Stimulated activated naive CD8-positive, alpha-beta T cell treated with anti-CD3 and anti-CD28 coated beads, Interleukin-15, Interleukin-2, amounts not matched to agents 100 ng/mL and 50 ng/mL, for 24 hours (primary cell): ENCODE measurements around the gene RFTN1.

ENCODE experiments used
- H3K27ac Mint-ChIP-seq: one replicate; pipeline ENCODE4 v1.8.0; 2021; ENCODE audit warnings: mild to moderate bottlenecking, mixed read lengths
- H3K27me3 Mint-ChIP-seq: one replicate; pipeline ENCODE4 v1.8.0; 2021; ENCODE audit warnings: mixed read lengths
- H3K36me3 Mint-ChIP-seq: one replicate; pipeline ENCODE4 v1.8.0; 2021; ENCODE audit warnings: low read depth, mixed read lengths
- H3K4me1 Mint-ChIP-seq: one replicate; pipeline ENCODE4 v1.8.0; 2021; ENCODE audit warnings: low read depth, mixed read lengths
- H3K4me3 Mint-ChIP-seq: one replicate; pipeline ENCODE4 v1.8.0; 2021; ENCODE audit warnings: mild to moderate bottlenecking, mixed read lengths
- H3K9me3 Mint-ChIP-seq: one replicate; pipeline ENCODE4 v1.8.0; 2021; ENCODE audit warnings: mixed read lengths

RFTN1 gene

GRCh38 chr3:16504692-16505091, 8.8 kb downstream of the RFTN1 start:
- Mint-ChIP-seq H3K4me3 (no peak overlapping the region), H3K4me1 (peaks cover 85% of the 10 kb centered on the region)

GRCh38 chr3:16504242-16504641, 9.3 kb downstream of the RFTN1 start:
- peak overlapping the region; percentile 69 for H3K27ac Mint-ChIP-seq
- no peaks in the 10 kb centered on the region for H3K27me3 Mint-ChIP-seq
- H3K36me3 Mint-ChIP-seq: peaks cover 78% of the 10 kb centered on the region
- H3K4me3 Mint-ChIP-seq: no peak overlapping the region
- no peaks in the 10 kb centered on the region for H3K9me3 Mint-ChIP-seq
- peaks cover 84% of the 10 kb centered on the region for H3K4me1 Mint-ChIP-seq

More at GRCh38 chr3:16504692-16505091, 8.8 kb downstream of the RFTN1 start:
- Mint-ChIP-seq H3K27ac (peak overlapping the region; percentile 69), H3K36me3 (peaks cover 76% of the 10 kb centered on the region), H3K27me3 (no peaks in the 10 kb centered on the region), H3K9me3 (no peaks in the 10 kb centered on the region)

DNA sequence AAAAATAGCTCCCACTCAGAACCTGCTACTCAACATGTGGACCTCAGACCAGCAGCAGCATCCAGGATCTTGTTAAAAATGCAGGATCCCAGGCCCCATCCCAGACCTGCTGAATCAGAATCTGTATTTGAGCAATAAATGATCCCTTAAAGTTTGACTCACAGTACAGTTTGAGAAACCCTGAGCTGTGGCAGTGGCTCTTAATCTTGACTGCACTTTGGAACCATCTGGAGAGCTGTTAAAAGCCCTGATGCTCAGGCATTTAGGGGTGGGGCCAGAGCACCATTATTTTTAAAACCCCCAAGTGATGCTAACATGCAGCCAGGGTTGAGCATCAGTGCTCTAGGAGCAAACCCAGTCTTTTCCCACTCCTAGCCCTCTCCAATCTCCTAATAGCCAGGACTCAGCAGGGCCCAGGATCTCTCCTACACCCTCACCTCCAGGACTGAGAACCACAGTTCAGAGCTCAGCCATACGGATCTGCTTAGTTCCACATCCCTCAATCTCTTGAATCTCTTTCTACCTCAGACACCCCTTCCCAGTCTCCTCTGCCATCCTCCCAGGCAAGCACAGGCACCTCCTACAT, 10.2 kb downstream of the RFTN1 start:
- Mint-ChIP-seq H3K27me3 (no peaks in the 10 kb centered on the region), H3K27ac (peak overlapping the region; percentile 46), H3K36me3 (peaks cover 82% of the 10 kb centered on the region)

GRCh38 chr3:16502347-16502908, 11.1 kb downstream of the RFTN1 start:
- no peak overlapping the region for H3K27ac Mint-ChIP-seq

More for the DNA sequence above, 10.2 kb downstream of the RFTN1 start:
- Mint-ChIP-seq H3K9me3 (no peaks in the 10 kb centered on the region), H3K4me3 (no peak overlapping the region), H3K4me1 (peaks cover 84% of the 10 kb centered on the region)

DNA sequence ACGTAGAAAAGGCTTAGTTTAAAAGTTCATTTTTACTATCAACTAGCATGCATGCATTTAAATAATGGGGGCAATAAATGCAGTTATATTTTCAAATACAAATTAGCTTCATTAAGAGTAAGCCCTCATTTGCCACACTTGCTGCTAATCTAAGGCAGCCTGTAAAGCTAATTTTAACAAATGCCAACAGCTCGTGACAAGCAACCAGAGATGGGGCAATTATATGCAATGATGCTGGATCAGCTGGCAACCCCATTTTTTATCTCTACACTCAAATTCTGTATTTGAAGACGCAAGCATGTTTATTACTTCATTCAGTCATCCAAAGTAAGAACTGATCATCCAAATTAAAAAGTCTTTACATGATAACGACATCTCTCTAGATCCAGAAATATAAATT, 12.1 kb downstream of the RFTN1 start:
- no peaks in the 10 kb centered on the region for H3K9me3 Mint-ChIP-seq
- peaks cover 84% of the 10 kb centered on the region for H3K4me1 Mint-ChIP-seq
- H3K36me3 Mint-ChIP-seq: peaks cover 66% of the 10 kb centered on the region
- H3K4me3 Mint-ChIP-seq: no peak overlapping the region
- no peak overlapping the region for H3K27ac Mint-ChIP-seq
- H3K27me3 Mint-ChIP-seq: no peaks in the 10 kb centered on the region

More at GRCh38 chr3:16502347-16502908, 11.1 kb downstream of the RFTN1 start:
- Mint-ChIP-seq H3K9me3 (no peaks in the 10 kb centered on the region), H3K4me1 (peaks cover 84% of the 10 kb centered on the region), H3K27me3 (no peaks in the 10 kb centered on the region), H3K4me3 (no peak overlapping the region), H3K36me3 (peaks cover 74% of the 10 kb centered on the region)

DNA sequence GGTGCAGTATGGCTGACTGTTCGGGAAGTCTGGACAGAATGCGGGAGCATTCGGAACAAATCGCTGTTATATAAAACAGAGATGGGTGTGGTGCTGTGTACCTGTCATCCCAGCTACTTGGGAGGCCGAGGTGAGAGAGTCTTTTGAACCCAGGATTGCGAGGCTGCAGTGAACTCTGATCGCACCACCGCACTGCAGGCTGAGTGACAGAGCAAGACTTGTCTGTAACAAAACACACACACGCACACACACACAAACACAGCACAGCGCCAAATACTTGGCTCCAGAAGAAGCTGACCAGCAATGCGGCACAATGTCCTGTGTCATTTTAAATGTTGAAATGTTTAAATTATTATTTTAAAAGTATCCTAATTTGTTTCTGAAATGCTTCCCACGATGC, 12.6 kb downstream of the RFTN1 start:
- Mint-ChIP-seq H3K9me3 (no peaks in the 10 kb centered on the region), H3K4me1 (peaks cover 84% of the 10 kb centered on the region), H3K27me3 (no peaks in the 10 kb centered on the region), H3K27ac (peak overlapping the region; percentile 8), H3K4me3 (no peak overlapping the region), H3K36me3 (peaks cover 66% of the 10 kb centered on the region)

DNA sequence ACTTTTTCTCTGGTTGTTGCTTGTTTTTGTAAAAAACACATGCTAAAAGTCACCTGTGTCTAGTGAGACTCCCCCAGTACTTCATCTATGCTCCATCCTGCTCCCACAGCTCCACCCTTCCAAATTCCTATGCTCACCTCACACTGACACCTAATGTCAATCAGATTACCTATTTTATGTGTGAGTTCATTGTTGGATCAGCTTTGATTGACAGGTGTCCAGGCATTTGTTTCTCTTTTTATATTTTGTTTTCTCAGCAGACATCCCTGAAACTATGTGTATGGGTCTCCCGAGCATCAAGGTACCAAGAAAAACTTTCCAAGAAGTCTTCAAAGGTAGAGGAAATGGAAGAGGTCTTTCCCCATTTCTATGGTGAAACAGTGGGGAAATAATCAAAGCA, 13.4 kb downstream of the RFTN1 start:
- Mint-ChIP-seq H3K27ac (peak overlapping the region; percentile 43), H3K4me1 (peaks cover 84% of the 10 kb centered on the region), H3K36me3 (peaks cover 58% of the 10 kb centered on the region)

DNA sequence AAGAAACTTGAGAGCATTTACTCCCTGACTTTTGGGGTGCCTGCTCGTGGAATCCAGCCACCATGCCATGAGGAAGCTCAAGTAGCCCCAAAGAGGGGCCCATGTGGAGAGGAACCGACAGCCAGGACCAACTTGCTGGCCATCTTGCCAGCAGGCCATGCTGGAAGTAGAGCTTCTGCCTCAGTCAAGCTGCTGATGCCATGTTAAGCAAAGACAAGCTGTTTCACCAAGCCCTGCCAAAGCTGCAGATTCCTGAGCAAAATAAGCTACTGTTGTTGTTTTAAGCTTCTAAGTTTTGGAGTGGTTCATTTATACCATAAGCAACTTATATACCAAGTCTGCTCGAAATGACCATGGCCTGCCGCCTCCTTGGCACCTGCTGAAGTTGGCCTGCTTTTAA, 14.1 kb downstream of the RFTN1 start:
- Mint-ChIP-seq H3K9me3 (no peaks in the 10 kb centered on the region), H3K27me3 (no peaks in the 10 kb centered on the region), H3K27ac (no peak overlapping the region), H3K4me1 (peaks cover 84% of the 10 kb centered on the region), H3K36me3 (peaks cover 54% of the 10 kb centered on the region), H3K4me3 (no peak overlapping the region)

More for the DNA sequence above, 13.4 kb downstream of the RFTN1 start:
- no peaks in the 10 kb centered on the region for H3K9me3 Mint-ChIP-seq
- H3K4me3 Mint-ChIP-seq: no peak overlapping the region
- H3K27me3 Mint-ChIP-seq: no peaks in the 10 kb centered on the region

GRCh38 chr3:16498130-16498890, 15.2 kb downstream of the RFTN1 start:
- Mint-ChIP-seq H3K27me3 (no peaks in the 10 kb centered on the region), H3K4me3 (no peak overlapping the region)

GRCh38 chr3:16496408-16497222, 16.9 kb downstream of the RFTN1 start:
- no peaks in the 10 kb centered on the region for H3K9me3 Mint-ChIP-seq
- H3K4me1 Mint-ChIP-seq: peaks cover 64% of the 10 kb centered on the region
- H3K27ac Mint-ChIP-seq: peak overlapping the region; percentile 77
- H3K27me3 Mint-ChIP-seq: no peaks in the 10 kb centered on the region
- peak overlapping the region; percentile 57 for H3K4me3 Mint-ChIP-seq
- peaks cover 53% of the 10 kb centered on the region for H3K36me3 Mint-ChIP-seq

More at GRCh38 chr3:16498130-16498890, 15.2 kb downstream of the RFTN1 start:
- Mint-ChIP-seq H3K9me3 (no peaks in the 10 kb centered on the region), H3K36me3 (peaks cover 49% of the 10 kb centered on the region), H3K4me1 (peaks cover 77% of the 10 kb centered on the region), H3K27ac (no peak overlapping the region)

- Mint-ChIP-seq H3K27me3 (no peaks in the 10 kb centered on the region), H3K4me3 (peak overlapping the region; percentile 57), H3K9me3 (no peaks in the 10 kb centered on the region), H3K27ac (peak overlapping the region; percentile 77), H3K36me3 (peaks cover 56% of the 10 kb centered on the region), H3K4me1 (peaks cover 70% of the 10 kb centered on the region)
These were observed 17.5 kb downstream of the RFTN1 start for GRCh38 chr3:16496008-16496407.

DNA sequence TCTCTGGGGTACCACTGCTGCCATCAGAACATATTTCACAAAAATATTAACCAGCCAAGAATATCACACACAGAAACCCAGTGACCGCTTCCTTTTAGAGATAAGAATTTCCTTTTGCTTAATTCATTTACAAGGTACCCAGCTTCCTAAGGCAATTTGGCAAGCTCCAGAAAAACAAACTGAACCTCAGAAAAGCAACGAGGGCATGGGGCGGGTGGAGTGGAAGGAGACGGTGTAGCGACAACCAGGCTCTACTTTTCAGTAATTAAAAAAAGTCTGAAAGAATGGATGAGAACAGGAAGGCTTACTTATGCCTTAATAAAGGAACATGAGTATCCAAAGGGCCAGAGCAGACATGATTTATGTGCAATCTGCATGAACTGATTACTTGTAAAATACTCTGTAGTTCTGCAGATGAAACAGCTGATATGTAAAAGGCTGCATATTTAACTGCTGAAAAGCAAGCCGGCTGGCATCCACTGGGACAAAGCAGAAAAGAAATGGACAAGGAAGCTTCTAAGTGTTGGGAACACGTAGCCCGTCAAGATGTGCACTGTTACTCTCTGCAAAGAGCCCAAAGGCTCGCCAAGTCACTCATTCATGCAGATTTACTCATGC, 18.6 kb downstream of the RFTN1 start:
- Mint-ChIP-seq H3K36me3 (peaks cover 54% of the 10 kb centered on the region), H3K9me3 (no peaks in the 10 kb centered on the region), H3K4me1 (peaks cover 72% of the 10 kb centered on the region)

GRCh38 chr3:16494094-16494493, 19.4 kb downstream of the RFTN1 start:
- H3K4me1 Mint-ChIP-seq: peaks cover 66% of the 10 kb centered on the region
- no peak overlapping the region for H3K4me3 Mint-ChIP-seq
- H3K27me3 Mint-ChIP-seq: no peaks in the 10 kb centered on the region
- no peaks in the 10 kb centered on the region for H3K9me3 Mint-ChIP-seq
- H3K27ac Mint-ChIP-seq: peak overlapping the region; percentile 32
- peaks cover 57% of the 10 kb centered on the region for H3K36me3 Mint-ChIP-seq

More for the DNA sequence above, 18.6 kb downstream of the RFTN1 start:
- peak overlapping the region; percentile 32 for H3K27ac Mint-ChIP-seq
- no peak overlapping the region for H3K4me3 Mint-ChIP-seq
- H3K27me3 Mint-ChIP-seq: no peaks in the 10 kb centered on the region

- H3K9me3 Mint-ChIP-seq: no peaks in the 10 kb centered on the region
- H3K4me3 Mint-ChIP-seq: no peak overlapping the region
- no peak overlapping the region for H3K27ac Mint-ChIP-seq
- H3K4me1 Mint-ChIP-seq: peaks cover 47% of the 10 kb centered on the region
- H3K27me3 Mint-ChIP-seq: no peaks in the 10 kb centered on the region
- peaks cover 83% of the 10 kb centered on the region for H3K36me3 Mint-ChIP-seq
These were observed 23.4 kb downstream of the RFTN1 start for GRCh38 chr3:16490062-16490619.
